Gastroesophageal sphincter (tissue), 4 donors: ENCODE data around the gene SLC4A2. TPM values are rescaled to one million over a fixed set of nuclear protein-coding genes. Genes with fewer than 3 reads are reported as not detected.

Experiments
- ATAC-seq: fragments of 150-250 bp; one replicate; pipeline ENCODE4 v1.9.1; 2016; ENCODE audit warnings: mild to moderate bottlenecking, moderate library complexity
- H3K27ac ChIP-seq, 4 donors: fragments of 200-600 bp; sonication (generic) in 3 of 4; 1 replicate in 3 of 4; 2 replicates in 1 of 4; pipeline ENCODE4 v1.5.1; 2016 to 2019
- H3K27me3 ChIP-seq: fragments of 200-600 bp; sonication (generic); one replicate; pipeline ENCODE4 v1.5.1; 2019
- H3K36me3 ChIP-seq, 2 donors: fragments of 200-600 bp; sonication (generic); one replicate each; pipeline ENCODE4 v1.5.1; 2019; ENCODE audit warnings: control low read depth in 1 of 2
- H3K4me1 ChIP-seq, 3 donors: fragments of 200-600 bp; sonication (generic); 1 replicate in 2 of 3; 2 replicates in 1 of 3; pipeline ENCODE4 v1.5.1; 2016 to 2019; ENCODE audit warnings: control low read depth in 2 of 3
- H3K4me3 ChIP-seq, 2 donors: fragments of 200-600 bp; sonication (generic); one replicate each; pipeline ENCODE4 v1.5.1; 2019; ENCODE audit warnings: mild to moderate bottlenecking in 1 of 2, moderate library complexity in 1 of 2
- H3K9me3 ChIP-seq, 3 donors: fragments of 200-600 bp; sonication (generic); one replicate each; pipeline ENCODE4 v1.5.1; 2017 to 2019; ENCODE audit warnings: control low read depth in 2 of 3
- CTCF ChIP-seq, 4 experiments: fragments of 200-600 bp in 2 of 4; fragments of 450-650 bp in 2 of 4; sonication (generic) in 1 of 4; IDR thresholded peaks; one replicate each; pipeline ENCODE4 v1.5.1; 2017 to 2019; ENCODE audit warnings: antibody characterized with exemption in 4 of 4, mild to moderate bottlenecking in 2 of 4, moderate library complexity in 2 of 4
- EP300 ChIP-seq: sonication (generic); formaldehyde crosslinking; IDR thresholded peaks from one replicate; pipeline ENCODE4 v1.6.1; 2017; ENCODE audit warnings: antibody characterized with exemption, mild to moderate bottlenecking
- POLR2A ChIP-seq, 2 donors: fragments of 450-650 bp; IDR thresholded peaks; one replicate each; pipeline ENCODE4 v1.6.1; 2017; ENCODE audit warnings: antibody characterized with exemption in 2 of 2, mild to moderate bottlenecking in 2 of 2, moderate library complexity in 1 of 2
- POLR2AphosphoS5 ChIP-seq: sonication (generic); formaldehyde crosslinking; IDR thresholded peaks from one replicate; pipeline ENCODE4 v1.6.1; 2017; ENCODE audit warnings: antibody characterized with exemption
- WGBS, 2 donors: methylation state at CpG; one replicate each; pipeline ENCODE4 v1.1.5; 2018; ENCODE audit warnings: low coverage in 1 of 2; 5-methylcytosine and 5-hydroxymethylcytosine counted together
- total RNA-seq, 4 donors: library from RNA; depleted of rRNA; stranded (reverse); fragments of >200 nt; gene quantifications; one replicate each; pipeline ENCODE4 v1.1.0, GENCODE V29; 2016

The SLC4A2 gene
- total RNA-seq, 4 donors from 2014 or later = 77.8 to 152 (median 95.7) TPM

GRCh38 chr7:151063212-151063561, 3.8 kb downstream of the SLC4A2 start:
- Histone ChIP-seq H3K4me3 (peak overlapping the region; percentile 13 to 43), H3K36me3 (peaks cover 0 to 53% of the 10 kb centered on the region in 2 donors), H3K4me1 (peaks cover 3 to 54% (median 30%) of the 10 kb centered on the region in 3 donors), H3K27ac (peak overlapping the region; percentile 19 to 99 (median 90)), H3K27me3 (no peaks in the 10 kb centered on the region), H3K9me3 (no peaks in the 10 kb centered on the region)
- 0% methylated on average over 1 of the region's 11 CpGs; no CpG with 5 or more reads in 1 of the 2 donors for WGBS, 2 donors
- ATAC-seq = peak; percentile 35
- TF ChIP-seq CTCF (IDR thresholded peaks at IDR 0.05) = no peak
- TF ChIP-seq POLR2AphosphoS5 = peak; percentile 53

- peaks cover 0 to 65% of the 10 kb centered on the region in 2 donors for H3K36me3 ChIP-seq
- H3K27ac ChIP-seq = no peak overlapping the region
- H3K4me3 ChIP-seq = no peak overlapping the region
- 83 to 100% methylated on average over 1 of the region's 18 CpGs for WGBS, 2 donors
- no peaks in the 10 kb centered on the region for H3K27me3 ChIP-seq
- ATAC-seq = no peak
- peaks cover 3 to 43% (median 22%) of the 10 kb centered on the region in 3 donors for H3K4me1 ChIP-seq
- no peaks in the 10 kb centered on the region for H3K9me3 ChIP-seq
- no peak for TF ChIP-seq EP300
- TF ChIP-seq POLR2AphosphoS5 = no peak
- TF ChIP-seq CTCF (IDR thresholded peaks at IDR 0.05) = no peak
- TF ChIP-seq POLR2A (IDR thresholded peaks at IDR 0.05) = no peak
Measured at GRCh38 chr7:151064454-151064853, 5.1 kb downstream of the SLC4A2 start.

- Histone ChIP-seq H3K36me3 (peaks cover 0 to 71% of the 10 kb centered on the region in 2 donors), H3K27ac (no peak overlapping the region)
- no peak for ATAC-seq
Measured at GRCh38 chr7:151064993-151065392, 5.6 kb downstream of the SLC4A2 start.

GRCh38 chr7:151065516-151065915, 6.1 kb downstream of the SLC4A2 start:
- Histone ChIP-seq H3K36me3 (peaks cover 0 to 76% of the 10 kb centered on the region in 2 donors), H3K27ac (no peak overlapping the region), H3K4me1 (peaks cover 3 to 37% (median 22%) of the 10 kb centered on the region in 3 donors), H3K27me3 (no peaks in the 10 kb centered on the region), H3K4me3 (no peak overlapping the region), H3K9me3 (no peaks in the 10 kb centered on the region)
- no peak for TF ChIP-seq POLR2AphosphoS5
- no peak for TF ChIP-seq EP300
- TF ChIP-seq CTCF (IDR thresholded peaks at IDR 0.05) = no peak
- TF ChIP-seq POLR2A (IDR thresholded peaks at IDR 0.05) = no peak
- ATAC-seq = no peak
- WGBS, 2 donors = 85 to 88% methylated on average over 9 to 11 of the region's 14 CpGs

More at GRCh38 chr7:151064993-151065392, 5.6 kb downstream of the SLC4A2 start:
- WGBS, 2 donors = no CpG with 5 or more reads among the region's 6 CpGs
- peaks cover 3 to 42% (median 22%) of the 10 kb centered on the region in 3 donors for H3K4me1 ChIP-seq
- TF ChIP-seq EP300 (no peak), POLR2A (IDR thresholded peaks at IDR 0.05) (no peak), POLR2AphosphoS5 (no peak), CTCF (IDR thresholded peaks at IDR 0.05) (no peak)
- H3K27me3 ChIP-seq = no peaks in the 10 kb centered on the region
- H3K4me3 ChIP-seq = no peak overlapping the region
- H3K9me3 ChIP-seq = no peaks in the 10 kb centered on the region

- peaks cover under 1 to 28% (median 12%) of the 10 kb centered on the region in 3 donors for H3K4me1 ChIP-seq
- H3K27me3 ChIP-seq = no peaks in the 10 kb centered on the region
- ATAC-seq = no peak
- no peaks in the 10 kb centered on the region for H3K9me3 ChIP-seq
- no CpG with 5 or more reads among the region's 39 CpGs for WGBS, 2 donors
- no peak overlapping the region for H3K4me3 ChIP-seq
- TF ChIP-seq POLR2AphosphoS5 (no peak), POLR2A (IDR thresholded peaks at IDR 0.05) (no peak), EP300 (no peak)
- H3K27ac ChIP-seq = no peak overlapping the region
- peaks cover 0 to 85% of the 10 kb centered on the region in 2 donors for H3K36me3 ChIP-seq
Measured at GRCh38 chr7:151066273-151066974, 7.0 kb downstream of the SLC4A2 start.
